HG03103 (cell line): ENCODE measurements around the gene HEPACAM.

Source experiments
- ATAC-seq: cut with Tn5 transposase; IDR thresholded peaks from one replicate; pipeline ENCODE4 v1.9.1; 2021; ENCODE audit warnings: low read depth; ENCODE audit not compliant: unreplicated experiment

Gene HEPACAM

DNA sequence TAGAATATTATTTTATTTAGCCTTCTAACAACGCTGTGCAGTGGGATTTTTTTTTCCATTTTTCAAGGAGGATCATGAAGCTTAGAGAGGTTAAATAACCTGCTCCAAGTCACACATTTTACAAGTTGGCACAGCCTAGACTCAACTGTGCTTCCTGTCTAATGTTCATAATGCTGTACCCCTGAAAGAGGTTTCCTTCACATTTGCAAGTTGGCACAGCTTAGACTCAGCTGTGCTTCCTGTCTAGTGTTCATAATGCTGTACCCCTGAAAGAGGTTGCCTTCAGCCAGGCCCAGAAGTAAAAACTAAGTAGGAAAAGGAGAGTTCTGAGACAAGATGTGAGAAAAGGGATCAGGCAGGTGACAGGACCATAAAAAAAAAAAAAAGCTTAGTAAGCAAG is 7.9 kb upstream of the HEPACAM start:
- ATAC-seq: no peak

DNA sequence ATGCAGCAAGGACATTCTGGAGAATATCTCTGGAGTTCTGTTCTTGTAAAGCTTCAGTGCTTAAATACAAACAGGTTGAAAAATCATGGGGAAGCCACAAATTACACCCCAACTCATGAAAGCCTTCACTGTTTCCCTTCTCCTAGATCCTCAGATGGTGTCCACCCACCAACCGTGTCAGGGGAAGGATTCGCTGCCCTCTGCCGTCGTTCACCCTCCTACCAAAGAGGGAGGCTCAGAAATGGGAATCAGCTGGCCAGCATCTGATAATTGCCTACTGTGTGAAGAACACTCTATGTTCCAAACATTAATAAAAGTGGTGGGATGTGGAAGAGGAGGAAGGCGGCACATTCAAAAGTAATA is 7.4 kb upstream of the HEPACAM start:
- ATAC-seq: no peak

DNA sequence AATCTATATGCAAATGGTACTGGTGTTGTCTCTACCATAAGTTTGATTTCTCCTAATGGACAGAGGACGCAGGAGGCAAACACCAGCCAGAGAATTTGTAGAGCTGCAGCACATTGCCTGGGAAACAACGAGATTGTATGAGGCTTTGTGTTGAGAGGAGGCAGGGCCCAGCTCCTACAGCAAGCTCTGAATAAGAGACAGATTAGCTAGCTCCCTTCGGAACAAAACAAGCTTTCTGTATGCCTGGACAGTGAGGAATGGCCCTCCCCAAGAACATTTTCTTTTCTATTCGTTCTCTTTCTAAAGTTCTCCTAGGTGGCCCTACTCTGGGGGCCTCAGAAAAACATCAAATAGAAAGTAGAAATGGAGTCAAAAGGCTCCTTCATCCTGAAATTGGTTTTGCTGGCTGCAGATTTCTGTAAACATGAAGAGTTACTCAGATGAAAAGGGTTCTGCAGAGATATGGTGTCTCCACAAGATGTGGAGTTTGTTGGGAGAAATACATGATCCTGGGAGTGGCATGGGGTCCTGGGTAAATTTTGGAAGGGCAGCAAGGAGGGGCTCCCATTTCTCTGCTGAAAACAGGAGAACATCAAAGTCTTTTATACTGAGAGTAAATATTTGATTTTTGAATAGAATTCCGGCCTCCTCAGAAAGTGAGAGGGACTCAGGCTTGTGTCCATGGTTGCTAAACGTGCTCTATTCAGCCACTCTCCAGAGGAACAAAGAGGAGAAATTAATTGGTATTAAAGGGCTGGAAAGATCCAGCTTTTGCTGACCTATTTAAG is 6.8 kb upstream of the HEPACAM start:
- no peak for ATAC-seq

DNA sequence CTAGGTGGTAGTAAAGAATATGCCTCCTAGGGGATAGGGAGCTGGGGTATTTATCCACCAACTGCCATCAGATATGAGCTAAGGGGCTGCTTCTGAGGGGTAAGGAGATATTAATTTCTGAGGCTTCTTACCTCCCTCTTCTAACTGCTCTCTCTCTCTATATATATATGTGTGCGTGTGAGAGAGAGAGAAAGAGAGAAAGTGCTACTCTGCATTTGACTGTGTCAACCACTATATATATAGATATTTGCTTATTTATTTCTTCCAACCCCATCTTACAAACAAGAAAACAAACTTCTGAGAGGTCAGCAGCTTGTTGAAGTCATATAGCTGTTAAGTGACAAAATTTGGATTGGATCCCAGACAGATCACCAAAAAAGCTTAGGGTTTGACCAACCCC is 5.9 kb upstream of the HEPACAM start:
- ATAC-seq: no peak

DNA sequence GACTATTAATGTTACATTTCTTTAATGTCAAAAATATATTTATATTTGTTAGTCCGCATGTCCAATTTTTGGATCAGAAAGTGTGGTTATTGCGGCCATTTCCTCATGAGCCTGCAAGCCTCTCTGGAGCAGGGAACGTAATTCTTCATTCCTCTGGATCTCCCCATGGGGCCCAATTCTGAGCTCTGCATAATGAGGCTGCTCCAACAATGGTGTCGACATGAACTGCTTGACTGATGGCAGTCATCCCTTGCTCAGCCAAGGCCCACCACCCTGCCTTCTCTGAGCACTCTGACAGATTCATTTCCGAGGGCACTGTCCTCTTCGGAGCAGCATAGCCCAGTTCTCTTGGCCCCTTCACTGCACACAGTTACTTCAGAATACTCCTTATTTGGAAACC is 3.1 kb upstream of the HEPACAM start:
- no peak for ATAC-seq

DNA sequence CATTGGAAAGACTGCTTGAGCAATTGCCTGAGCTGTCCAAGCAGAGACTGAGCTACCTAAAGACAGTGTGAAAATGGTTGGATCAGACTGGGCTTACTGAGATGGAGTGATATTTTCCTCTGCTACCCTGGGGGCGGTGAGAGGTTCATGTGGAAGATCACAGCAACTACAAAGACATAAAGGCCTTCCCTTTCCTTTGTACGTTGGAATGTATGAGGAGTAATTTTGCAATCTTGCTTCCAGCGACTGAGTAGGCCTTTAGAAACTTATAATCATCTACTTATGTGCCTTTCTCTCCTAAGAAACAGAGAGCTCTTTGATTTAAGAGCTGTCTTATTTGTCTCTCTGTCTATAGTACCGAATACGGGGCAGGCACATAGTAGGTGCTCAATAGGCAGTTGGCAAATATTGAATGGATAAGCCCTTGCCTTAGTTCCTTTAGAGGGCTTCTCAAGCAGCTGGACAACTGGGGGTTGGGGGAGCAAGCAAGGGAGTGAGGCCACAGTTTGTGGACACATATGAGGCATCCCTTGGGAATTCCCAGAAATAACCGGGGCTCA is 2.4 kb upstream of the HEPACAM start:
- ATAC-seq: no peak

DNA sequence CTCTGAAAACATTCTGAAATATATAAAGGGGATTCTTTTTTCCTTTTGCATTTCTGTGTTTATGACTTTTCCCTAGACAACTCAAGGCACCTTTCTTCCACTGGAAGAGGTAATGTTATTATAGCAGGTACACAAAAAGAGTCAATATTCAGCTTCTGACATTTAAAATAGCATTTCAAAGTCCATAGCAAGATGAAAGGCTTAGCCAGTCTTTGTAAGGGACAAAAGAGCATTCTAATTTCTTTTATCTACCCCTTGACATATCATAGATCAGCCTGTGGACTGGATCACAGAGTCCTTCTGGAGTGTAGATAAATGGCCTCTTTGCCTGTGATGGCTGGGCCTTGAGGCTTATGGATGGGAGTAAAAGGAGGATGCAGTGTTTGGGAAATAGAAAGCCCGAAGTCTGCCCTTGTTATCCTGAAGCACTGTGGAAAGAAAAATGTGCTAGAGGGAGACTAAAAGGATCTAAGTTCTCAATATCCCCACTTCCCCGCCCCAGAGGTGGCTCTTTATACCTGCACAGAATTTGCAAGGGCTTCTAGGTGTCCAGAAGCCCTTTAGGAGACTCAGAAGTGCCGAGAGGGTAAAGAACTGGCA is 1.6 kb upstream of the HEPACAM start:
- no peak for ATAC-seq

DNA sequence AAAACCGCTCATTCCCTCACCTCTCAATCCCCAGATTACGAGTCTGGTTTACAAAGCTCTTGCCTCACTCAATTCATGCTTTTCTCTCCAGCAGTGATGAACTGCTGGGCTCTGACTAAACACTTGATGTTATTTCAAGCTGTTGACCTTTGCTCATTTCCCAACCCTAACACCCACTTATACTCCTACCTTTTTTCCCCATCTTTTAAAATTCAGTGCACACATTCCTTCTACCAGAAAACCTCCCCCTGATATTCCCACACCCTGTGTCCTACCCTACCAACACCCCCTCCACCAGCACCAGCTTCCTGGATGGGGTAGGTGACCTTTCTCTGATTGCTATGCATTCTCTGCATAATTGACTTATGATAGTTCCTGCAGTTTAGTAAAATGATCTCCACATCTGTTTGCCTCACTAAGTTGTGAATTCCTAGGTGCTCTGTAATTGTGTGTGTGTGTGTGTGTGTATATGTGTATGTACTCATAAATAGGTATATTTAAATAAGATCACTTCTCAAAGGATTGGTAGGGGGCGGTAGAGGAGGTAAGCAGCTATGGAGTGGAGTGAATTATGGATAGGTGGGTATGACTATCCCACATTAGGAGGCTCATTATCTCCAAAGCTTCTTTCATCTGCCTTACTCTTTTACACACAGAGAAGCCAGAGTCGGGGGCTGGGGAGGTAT is 842 bp downstream of the HEPACAM start:
- no peak for ATAC-seq

DNA sequence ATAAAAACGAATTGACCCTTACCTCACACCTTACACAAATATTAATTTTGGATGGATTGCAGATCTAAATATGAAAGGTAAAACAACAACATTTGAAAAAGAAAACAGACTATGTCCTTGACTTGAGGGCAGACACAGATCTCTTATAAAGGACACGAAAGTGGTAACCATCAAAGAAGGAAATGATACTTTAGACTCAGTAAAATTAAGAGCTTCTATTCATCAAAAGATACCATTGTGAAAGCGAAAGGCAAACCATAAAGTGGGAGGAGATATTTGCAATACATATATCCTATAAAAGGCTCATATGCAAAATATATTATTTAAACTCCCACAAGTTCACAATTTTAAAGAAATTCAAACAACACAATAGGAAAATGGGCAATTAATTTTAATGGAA is 5.0 kb downstream of the HEPACAM start:
- ATAC-seq: peak; percentile 82

DNA sequence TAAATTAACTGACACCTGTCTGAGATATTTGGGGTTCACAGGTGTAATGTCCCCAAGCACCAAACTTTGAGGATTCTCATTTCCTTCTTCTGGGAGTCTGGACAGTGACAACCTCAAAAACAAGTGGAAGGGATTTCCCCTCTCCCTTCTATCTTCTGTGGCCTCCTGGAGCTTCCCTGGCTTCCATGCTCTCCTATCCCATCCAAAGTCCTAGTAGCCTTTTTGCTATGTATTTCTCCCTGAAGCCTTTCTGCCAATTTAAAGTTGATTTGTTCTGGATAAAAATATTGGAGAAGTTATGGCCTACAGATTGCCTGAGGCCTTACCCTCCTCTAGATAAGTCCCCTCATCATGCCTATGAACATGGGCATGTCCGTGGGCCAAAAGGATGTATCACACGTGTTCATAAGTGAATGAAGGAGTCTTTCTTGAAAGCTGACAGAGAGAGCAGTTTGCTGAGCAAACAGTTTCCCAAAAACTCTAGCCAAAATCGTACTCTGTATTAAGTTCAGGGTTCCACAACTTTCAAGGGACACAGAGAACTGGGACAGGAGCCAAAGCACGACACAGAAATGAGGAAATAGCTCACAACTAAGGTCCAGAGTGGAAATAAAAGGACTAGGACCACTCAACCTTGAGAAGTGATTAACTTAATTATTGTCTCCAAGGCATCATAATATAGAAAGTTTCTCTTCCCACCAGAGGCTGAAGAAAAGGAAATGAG is 6.7 kb downstream of the HEPACAM start:
- no peak for ATAC-seq

DNA sequence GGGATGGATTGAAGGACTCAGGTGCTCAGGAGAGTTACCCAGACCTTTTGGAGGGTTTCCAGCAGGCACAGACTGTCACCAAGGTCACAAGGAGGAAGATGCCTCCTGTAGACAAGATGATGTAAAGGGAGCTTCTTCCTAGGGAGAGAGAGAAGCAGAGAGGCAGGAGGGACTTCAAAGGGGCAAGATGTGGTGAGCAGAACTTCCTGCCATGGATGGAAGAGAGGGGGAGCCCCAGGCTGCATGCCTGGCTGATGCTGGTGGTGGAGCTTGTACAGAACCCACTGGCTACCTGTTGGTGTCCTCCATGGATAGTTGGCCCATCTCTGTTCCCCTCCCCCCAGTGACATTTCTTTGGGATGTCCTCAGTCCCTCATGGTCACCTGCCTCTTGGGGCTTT is 12.6 kb downstream of the HEPACAM start:
- ATAC-seq: no peak

DNA sequence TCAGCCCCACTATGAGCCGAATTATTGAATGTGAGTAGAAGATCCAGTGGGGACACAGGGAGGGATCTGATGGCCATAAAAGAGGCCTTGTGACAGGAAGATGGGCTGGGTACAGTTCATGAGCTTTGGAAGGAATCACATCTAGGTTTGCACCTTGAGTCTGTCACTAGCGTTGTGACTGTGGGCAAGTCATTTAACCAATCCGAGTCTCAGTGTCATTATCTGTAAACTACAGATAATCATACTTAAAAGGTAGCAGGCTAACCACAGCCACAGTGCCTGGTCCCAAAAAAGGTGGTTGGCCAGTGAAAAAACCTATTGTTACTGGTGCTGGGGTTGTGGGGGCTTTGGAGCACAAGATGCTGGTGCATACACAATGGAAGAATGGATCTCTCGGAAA is 13.0 kb downstream of the HEPACAM start:
- ATAC-seq: no peak

DNA sequence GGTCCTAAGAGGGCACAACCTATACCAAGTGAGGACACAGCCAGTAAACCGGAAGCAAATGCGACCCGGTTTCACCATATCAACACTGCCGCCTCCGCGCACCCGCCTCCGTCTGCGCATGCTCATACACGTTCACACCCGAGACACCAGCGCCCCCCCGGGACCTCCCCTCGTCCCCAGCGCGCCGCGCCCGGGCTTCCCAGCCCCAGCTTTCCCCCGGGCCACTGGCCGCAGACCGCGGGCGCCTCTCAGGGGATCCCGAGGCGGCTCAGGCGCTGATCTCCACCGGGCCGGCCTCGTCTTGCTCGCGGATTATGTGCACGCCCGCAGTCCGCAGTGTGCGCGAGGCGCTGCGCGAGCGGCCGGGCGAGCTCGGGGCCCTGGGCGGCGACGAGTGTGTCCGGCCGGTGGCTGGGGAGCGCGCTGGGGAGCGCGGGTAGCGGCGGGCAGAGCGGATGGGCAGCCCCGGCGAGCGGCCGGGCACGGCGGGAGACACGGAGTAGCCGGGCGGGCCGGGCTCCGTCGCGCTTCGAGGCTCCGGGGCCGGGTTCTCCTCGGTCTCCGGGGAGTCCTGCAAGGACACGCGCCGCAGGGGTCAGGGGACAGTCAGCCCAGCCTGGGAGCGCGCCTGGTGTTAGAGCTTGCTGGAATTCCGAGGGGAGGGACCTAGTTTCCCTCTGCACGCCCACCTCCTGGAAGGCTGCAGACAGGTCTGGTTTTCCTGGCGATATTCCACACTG is 14.8 kb downstream of the HEPACAM start:
- no peak for ATAC-seq

DNA sequence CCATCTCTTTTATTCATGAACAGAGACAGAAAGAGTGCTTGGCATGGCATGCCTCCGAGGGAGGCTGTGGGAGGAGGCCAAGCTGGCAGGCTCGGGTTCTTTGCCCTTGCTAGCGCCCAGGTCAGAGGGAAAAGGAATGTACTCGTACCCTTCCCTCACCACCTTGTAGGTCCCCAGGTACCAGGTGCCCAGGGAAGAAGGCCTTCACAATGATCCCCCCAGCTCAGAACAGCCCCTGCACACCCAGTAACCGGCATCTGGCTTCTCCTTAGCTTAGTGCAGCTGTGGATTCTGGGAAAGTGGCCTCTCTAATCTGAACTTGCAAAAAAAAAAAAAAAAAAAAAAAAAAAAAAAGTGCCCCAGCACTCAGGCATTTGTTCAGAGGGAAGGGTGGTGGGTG is 15.5 kb downstream of the HEPACAM start:
- ATAC-seq: no peak

DNA sequence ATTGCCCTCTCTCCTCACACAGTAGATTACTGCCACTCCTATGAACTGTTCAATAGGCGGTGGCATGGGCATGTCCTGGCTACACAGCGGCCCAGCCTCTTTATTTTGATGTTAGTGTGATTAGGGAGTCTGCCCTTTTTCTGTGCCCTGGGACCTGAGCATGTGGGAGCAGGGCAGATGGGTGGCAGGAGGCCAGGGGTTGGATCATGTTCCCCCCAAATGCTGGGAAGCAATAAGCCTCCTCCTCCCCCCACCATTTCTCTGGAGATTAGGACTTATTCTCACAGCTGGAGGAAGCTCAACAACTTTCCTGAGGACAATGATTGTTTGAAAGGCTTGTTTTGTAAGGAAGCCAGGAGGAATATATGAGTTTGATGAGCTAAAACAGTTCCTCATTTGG is 15.9 kb downstream of the HEPACAM start:
- ATAC-seq: no peak

DNA sequence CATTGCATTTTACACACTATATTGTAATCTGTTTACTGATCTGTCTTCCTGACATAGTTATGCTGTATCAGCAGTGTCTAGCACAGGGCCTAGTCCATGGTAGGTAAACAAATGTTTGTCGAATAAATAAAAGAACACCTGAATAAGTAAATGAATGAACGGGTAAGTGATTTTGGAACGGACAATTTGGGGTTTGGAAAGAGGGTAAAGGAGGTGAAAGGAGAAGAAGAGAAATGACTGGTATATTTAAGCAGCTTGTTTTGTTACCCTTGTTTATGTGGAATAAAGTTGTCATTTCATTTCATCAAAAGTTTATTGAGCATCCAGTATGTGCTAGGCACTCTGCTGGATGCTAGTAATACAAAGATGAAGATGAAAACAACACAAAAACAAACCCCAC is 16.9 kb downstream of the HEPACAM start, which contains the start of gene HEPN1:
Gene HEPN1 (plus strand): TSS at position 301 of the 400 bp plus-strand sequence.
- ATAC-seq: no peak

DNA sequence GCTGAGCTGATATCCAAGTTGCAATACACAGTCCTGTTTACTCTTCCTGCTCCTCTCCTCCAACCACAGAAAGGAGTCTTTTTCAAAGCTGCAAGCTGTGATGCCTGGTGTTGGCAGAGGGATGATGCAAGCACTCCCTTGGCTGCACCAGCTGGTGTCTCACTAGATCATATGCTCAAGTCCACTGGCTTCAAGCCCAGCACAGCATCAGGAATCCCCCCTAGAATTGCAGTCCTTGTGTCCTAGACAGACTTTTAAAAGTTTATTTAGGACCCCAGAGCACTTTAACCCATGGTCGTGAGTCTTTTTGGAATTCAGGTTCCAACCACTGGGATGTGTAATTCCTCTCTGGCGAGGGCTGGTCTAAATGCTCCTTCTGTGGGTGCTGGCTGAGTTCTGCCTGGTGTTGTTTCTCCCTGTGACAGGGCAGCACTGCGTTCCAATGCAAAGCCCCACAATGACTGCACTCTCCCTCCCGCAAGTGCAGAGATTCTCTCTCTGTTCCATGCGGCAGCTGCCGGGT is 18.7 kb downstream of the HEPACAM start:
- no peak for ATAC-seq

DNA sequence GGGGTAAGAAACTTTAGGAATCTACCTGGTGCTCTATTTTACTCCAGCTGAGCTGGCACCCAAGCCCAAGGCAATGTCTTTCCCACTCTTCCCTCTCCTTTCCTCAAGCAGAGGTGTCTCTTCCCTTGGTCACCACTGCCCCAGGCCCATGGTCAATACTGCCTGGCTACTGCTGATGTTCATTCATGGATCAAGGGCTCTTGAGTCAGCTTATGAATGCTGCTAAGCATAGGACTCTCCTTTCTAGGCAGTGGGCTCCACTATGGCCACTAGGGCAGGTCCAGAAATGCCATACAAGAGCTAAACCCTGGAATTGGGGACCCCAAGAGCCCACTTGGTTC is 19.5 kb downstream of the HEPACAM start:
- ATAC-seq: no peak

DNA sequence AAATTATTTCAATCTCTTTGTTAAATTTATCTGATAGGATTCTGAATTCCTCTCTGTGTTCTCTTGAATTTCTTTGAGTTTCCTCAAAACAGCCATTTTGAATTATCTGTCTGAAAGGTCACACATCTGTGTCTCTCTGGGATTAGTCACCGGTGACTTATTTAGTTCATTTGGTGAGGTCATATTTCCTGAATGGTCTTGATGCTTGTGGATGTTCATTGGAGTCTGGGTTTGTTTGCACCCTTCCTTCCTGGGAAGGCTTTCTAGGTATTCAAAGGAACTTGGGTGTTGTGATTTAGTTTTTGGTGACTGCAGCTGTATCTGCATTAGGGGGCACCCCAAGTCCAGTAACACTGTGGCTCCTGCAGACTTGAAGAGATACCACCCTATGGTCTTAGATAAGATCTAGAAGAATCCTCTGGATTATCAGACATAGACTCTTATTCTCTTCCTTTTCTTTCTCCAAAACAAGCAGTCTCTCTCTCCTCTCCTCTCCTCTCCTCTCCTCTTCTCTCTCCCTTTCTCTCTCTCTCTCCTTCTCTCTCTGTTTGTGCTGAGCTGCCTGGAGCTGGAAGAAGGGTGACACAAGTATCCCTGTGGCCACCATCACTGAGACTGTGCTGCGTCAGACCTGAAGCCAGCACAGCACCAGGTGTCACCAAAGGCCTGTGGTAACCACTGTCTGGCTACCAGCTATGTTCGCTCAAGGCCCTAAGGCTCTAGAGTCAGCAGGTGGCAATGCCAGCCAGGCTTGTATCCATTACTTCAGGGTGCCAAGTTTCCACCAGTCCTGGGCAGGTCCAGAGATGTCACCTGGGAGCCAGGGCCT is 20.1 kb downstream of the HEPACAM start:
- ATAC-seq: no peak
